Neural cell (in vitro differentiated cells): ENCODE data around the gene ELN. TPM values are rescaled to one million over a fixed set of nuclear protein-coding genes. Genes with fewer than 3 reads are reported as not detected.

Experiments
- H2AFZ ChIP-seq: fragments of 200-600, 300-800 bp; sonication (generic), shearing (Covaris generic); 2 replicates; pipeline ENCODE4 v1.6.0; 2014; ENCODE audit warnings: low read depth, mild to moderate bottlenecking, antibody characterized with exemption, low read length, moderate library complexity
- H3F3A ChIP-seq: fragments of 200-600 bp; shearing (Covaris generic); 2 replicates; pipeline ENCODE4 v1.6.1; 2016; ENCODE audit warnings: mild to moderate bottlenecking, moderate library complexity, mixed read lengths, antibody characterized with exemption, low read length; ENCODE audit not compliant: insufficient read depth, poor library complexity, severe bottlenecking
- H3K27ac ChIP-seq: fragments of 200-600, 300-800 bp; sonication (generic), shearing (Covaris generic); 2 replicates; pipeline ENCODE4 v1.5.1; 2014; ENCODE audit warnings: mild to moderate bottlenecking, low read length, moderate library complexity
- H3K27me3 ChIP-seq: fragments of 300-800, 200-600 bp; sonication (generic), shearing (Covaris generic); 2 replicates; pipeline ENCODE4 v1.6.0; 2014; ENCODE audit warnings: mild to moderate bottlenecking, low read depth, low read length, moderate library complexity; ENCODE audit not compliant: insufficient read depth
- H3K36me3 ChIP-seq: fragments of 300-800, 200-600 bp; sonication (generic), shearing (Covaris generic); 2 replicates; pipeline ENCODE4 v1.5.1; 2014; ENCODE audit warnings: mild to moderate bottlenecking, antibody characterized with exemption, low read length, moderate library complexity; ENCODE audit not compliant: insufficient read depth
- H3K4me2 ChIP-seq: fragments of 300-800, 200-600 bp; sonication (generic), shearing (Covaris generic); 2 replicates; pipeline ENCODE4 v1.6.0; 2014; ENCODE audit warnings: mild to moderate bottlenecking, low read length
- H3K4me3 ChIP-seq: fragments of 300-800, 200-600 bp; sonication (generic), shearing (Covaris generic); 2 replicates; pipeline ENCODE4 v1.5.1; 2014; ENCODE audit warnings: mild to moderate bottlenecking, low read length, moderate library complexity
- H3K79me2 ChIP-seq: fragments of 200-600 bp; shearing (Covaris generic); replicated peaks from 2 replicates; pipeline ENCODE4 v1.6.0; 2014; ENCODE audit warnings: mild to moderate bottlenecking, low read length, moderate library complexity; ENCODE audit not compliant: insufficient read depth
- H3K9ac ChIP-seq: fragments of 300-800, 200-600 bp; sonication (generic), shearing (Covaris generic); 2 replicates; pipeline ENCODE4 v1.6.1; 2016; ENCODE audit warnings: mild to moderate bottlenecking, low read length, mixed read lengths
- H3K9me2 ChIP-seq: fragments of 200-600 bp; shearing (Covaris generic); 2 replicates; pipeline ENCODE4 v1.6.1; 2016; ENCODE audit warnings: mild to moderate bottlenecking, low read length, mixed read lengths; ENCODE audit not compliant: insufficient read depth
- H3K9me3 ChIP-seq: fragments of 200-600, 300-800 bp; sonication (generic), shearing (Covaris generic); 2 replicates; pipeline ENCODE4 v1.6.1; 2016; ENCODE audit warnings: mild to moderate bottlenecking, mixed run types, low read length, moderate library complexity, mixed read lengths
- H4K20me1 ChIP-seq: fragments of 200-600 bp; shearing (Covaris generic); 2 replicates; pipeline ENCODE4 v1.6.1; 2016; ENCODE audit warnings: mild to moderate bottlenecking, mixed run types; ENCODE audit not compliant: insufficient read depth
- EP300 ChIP-seq: fragments of 450-650 bp; conservative IDR thresholded peaks from 2 replicates; pipeline ENCODE4 v1.6.1; 2014; ENCODE audit warnings: antibody characterized with exemption, mild to moderate bottlenecking, moderate library complexity; ENCODE audit not compliant: poor library complexity, severe bottlenecking
- EZH2 ChIP-seq: fragments of 200-600, 300-800 bp; shearing (Covaris generic), sonication (generic); IDR thresholded peaks from 2 replicates; pipeline ENCODE4 v1.6.1; 2014; ENCODE audit warnings: antibody characterized with exemption, low read length, borderline replicate concordance, mild to moderate bottlenecking; ENCODE audit not compliant: insufficient read depth, poor library complexity, severe bottlenecking
- MXI1 ChIP-seq: fragments of 450-650 bp; conservative IDR thresholded peaks from 2 replicates; pipeline ENCODE4 v1.6.1; 2014; ENCODE audit warnings: antibody characterized with exemption, mild to moderate bottlenecking; ENCODE audit not compliant: poor library complexity, severe bottlenecking
- POLR2AphosphoS5 ChIP-seq: IDR thresholded peaks from 2 replicates; pipeline ENCODE4 v1.6.1; 2012
- RAD21 ChIP-seq: fragments of 450-650 bp; conservative IDR thresholded peaks from 2 replicates; pipeline ENCODE4 v1.6.1; 2014; ENCODE audit warnings: antibody characterized with exemption, mild to moderate bottlenecking, moderate library complexity
- SMC3 ChIP-seq: fragments of 450-650 bp; conservative IDR thresholded peaks from 2 replicates; pipeline ENCODE4 v1.6.1; 2014; ENCODE audit warnings: antibody characterized with exemption, mild to moderate bottlenecking, moderate library complexity; ENCODE audit not compliant: poor library complexity
- TAF1 ChIP-seq: IDR thresholded peaks from 2 replicates; pipeline ENCODE4 v1.6.1; 2012; ENCODE audit warnings: low read depth
- polyA plus RNA-seq: library from polyadenylated mRNA; depleted of rRNA; stranded (reverse); fragments of >200 nt; gene quantifications from 2 replicates; pipeline ENCODE4 v1.2.3, GENCODE V29; 2014
- TF ChIP-seq, protein P1 (sequence below): fragments of 450-650 bp; IDR thresholded peaks from 2 replicates; pipeline ENCODE4 v1.5.1; 2014; ENCODE audit warnings: antibody characterized with exemption, mild to moderate bottlenecking, moderate library complexity; ENCODE audit not compliant: poor library complexity, severe bottlenecking
- TF ChIP-seq, protein P2 (sequence below): IDR thresholded peaks from 2 replicates; pipeline ENCODE4 v1.6.1; 2012; ENCODE audit warnings: borderline replicate concordance

Gene ELN
- polyA plus RNA-seq, 1 donor from 2014 or later: not detected

DNA sequence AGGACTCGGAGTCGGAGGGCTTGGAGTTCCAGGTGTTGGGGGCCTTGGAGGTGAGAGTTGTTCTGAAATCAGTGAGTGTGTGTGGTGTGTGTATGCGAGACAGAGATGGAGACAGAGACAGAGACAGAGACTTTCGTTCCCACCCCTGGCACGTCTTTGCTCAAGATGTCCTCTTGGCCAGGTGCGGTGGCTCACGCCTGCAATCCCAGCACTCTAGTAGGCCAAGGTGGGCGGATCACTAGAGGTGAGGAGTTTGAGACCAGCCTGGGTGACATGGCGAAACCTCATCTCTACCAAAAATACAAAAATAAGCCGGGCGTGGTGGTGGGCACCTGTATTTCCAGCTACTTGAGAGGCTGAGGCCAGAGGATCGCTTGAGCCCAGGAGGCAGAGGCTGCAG lies 35.7 kb downstream of the ELN start:
- H4K20me1 ChIP-seq: no peaks in the 10 kb centered on the region
- no peaks in the 10 kb centered on the region for H3F3A ChIP-seq
- no peak overlapping the region for H3K4me2 ChIP-seq
- H3K27ac ChIP-seq: no peak overlapping the region
- H3K27me3 ChIP-seq: no peaks in the 10 kb centered on the region
- H3K4me3 ChIP-seq: no peak overlapping the region
- no peak overlapping the region for H2AFZ ChIP-seq
- no peak overlapping the region for H3K9ac ChIP-seq
- no peak for TF ChIP-seq EP300
- TF ChIP-seq RAD21: no peak
- no peak for TF ChIP-seq SMC3
- TF ChIP-seq POLR2AphosphoS5: no peak
- TF ChIP-seq, protein P1, sequence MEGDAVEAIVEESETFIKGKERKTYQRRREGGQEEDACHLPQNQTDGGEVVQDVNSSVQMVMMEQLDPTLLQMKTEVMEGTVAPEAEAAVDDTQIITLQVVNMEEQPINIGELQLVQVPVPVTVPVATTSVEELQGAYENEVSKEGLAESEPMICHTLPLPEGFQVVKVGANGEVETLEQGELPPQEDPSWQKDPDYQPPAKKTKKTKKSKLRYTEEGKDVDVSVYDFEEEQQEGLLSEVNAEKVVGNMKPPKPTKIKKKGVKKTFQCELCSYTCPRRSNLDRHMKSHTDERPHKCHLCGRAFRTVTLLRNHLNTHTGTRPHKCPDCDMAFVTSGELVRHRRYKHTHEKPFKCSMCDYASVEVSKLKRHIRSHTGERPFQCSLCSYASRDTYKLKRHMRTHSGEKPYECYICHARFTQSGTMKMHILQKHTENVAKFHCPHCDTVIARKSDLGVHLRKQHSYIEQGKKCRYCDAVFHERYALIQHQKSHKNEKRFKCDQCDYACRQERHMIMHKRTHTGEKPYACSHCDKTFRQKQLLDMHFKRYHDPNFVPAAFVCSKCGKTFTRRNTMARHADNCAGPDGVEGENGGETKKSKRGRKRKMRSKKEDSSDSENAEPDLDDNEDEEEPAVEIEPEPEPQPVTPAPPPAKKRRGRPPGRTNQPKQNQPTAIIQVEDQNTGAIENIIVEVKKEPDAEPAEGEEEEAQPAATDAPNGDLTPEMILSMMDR: no peak
- no peak for TF ChIP-seq MXI1
- TF ChIP-seq, protein P2, sequence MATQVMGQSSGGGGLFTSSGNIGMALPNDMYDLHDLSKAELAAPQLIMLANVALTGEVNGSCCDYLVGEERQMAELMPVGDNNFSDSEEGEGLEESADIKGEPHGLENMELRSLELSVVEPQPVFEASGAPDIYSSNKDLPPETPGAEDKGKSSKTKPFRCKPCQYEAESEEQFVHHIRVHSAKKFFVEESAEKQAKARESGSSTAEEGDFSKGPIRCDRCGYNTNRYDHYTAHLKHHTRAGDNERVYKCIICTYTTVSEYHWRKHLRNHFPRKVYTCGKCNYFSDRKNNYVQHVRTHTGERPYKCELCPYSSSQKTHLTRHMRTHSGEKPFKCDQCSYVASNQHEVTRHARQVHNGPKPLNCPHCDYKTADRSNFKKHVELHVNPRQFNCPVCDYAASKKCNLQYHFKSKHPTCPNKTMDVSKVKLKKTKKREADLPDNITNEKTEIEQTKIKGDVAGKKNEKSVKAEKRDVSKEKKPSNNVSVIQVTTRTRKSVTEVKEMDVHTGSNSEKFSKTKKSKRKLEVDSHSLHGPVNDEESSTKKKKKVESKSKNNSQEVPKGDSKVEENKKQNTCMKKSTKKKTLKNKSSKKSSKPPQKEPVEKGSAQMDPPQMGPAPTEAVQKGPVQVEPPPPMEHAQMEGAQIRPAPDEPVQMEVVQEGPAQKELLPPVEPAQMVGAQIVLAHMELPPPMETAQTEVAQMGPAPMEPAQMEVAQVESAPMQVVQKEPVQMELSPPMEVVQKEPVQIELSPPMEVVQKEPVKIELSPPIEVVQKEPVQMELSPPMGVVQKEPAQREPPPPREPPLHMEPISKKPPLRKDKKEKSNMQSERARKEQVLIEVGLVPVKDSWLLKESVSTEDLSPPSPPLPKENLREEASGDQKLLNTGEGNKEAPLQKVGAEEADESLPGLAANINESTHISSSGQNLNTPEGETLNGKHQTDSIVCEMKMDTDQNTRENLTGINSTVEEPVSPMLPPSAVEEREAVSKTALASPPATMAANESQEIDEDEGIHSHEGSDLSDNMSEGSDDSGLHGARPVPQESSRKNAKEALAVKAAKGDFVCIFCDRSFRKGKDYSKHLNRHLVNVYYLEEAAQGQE: no peak
- no peak for TF ChIP-seq TAF1
- TF ChIP-seq EZH2: no peak
- no peaks in the 10 kb centered on the region for H3K9me2 ChIP-seq
- no peaks in the 10 kb centered on the region for H3K9me3 ChIP-seq
- no peaks in the 10 kb centered on the region for H3K79me2 ChIP-seq
- no peaks in the 10 kb centered on the region for H3K36me3 ChIP-seq

DNA sequence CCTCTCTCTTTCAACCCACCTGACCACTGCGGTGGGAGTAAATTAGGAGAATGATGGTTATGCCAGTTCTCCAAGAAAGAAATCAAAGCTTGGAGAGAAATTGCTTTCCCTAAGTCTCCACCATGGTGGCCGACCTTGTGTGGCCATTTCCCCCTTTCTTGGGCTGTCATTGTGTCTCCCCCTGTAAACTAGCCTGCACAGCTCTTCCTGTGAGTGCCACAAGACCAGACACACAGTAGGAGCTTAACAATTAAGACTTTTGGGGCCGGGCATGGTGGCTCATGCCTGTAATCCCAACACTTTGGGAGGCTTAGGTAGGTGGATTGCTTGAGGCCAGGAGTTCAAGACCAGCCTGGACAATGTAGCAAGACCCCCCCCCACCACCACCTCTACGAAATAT lies 36.7 kb downstream of the ELN start:
- Histone ChIP-seq H3K4me3 (no peak overlapping the region), H3K27ac (no peak overlapping the region), H3K36me3 (no peaks in the 10 kb centered on the region), H3K9me3 (no peaks in the 10 kb centered on the region), H3K9me2 (no peaks in the 10 kb centered on the region), H3K4me2 (no peak overlapping the region), H3K79me2 (no peaks in the 10 kb centered on the region), H3K27me3 (no peaks in the 10 kb centered on the region), H2AFZ (no peak overlapping the region), H4K20me1 (no peaks in the 10 kb centered on the region), H3K9ac (no peak overlapping the region), H3F3A (no peaks in the 10 kb centered on the region)
- TF ChIP-seq RAD21: no peak
- no peak for TF ChIP-seq POLR2AphosphoS5
- TF ChIP-seq, protein P1: no peak
- TF ChIP-seq, protein P2: no peak
- TF ChIP-seq TAF1: no peak
- no peak for TF ChIP-seq EP300
- no peak for TF ChIP-seq EZH2
- TF ChIP-seq MXI1: no peak
- TF ChIP-seq SMC3: no peak
